Measurements from ENCODE around the gene TNPO3.
A peak's percentile ranks its signal among the peaks of the same experiment; 100 is the strongest.

The TNPO3 gene

DNA sequence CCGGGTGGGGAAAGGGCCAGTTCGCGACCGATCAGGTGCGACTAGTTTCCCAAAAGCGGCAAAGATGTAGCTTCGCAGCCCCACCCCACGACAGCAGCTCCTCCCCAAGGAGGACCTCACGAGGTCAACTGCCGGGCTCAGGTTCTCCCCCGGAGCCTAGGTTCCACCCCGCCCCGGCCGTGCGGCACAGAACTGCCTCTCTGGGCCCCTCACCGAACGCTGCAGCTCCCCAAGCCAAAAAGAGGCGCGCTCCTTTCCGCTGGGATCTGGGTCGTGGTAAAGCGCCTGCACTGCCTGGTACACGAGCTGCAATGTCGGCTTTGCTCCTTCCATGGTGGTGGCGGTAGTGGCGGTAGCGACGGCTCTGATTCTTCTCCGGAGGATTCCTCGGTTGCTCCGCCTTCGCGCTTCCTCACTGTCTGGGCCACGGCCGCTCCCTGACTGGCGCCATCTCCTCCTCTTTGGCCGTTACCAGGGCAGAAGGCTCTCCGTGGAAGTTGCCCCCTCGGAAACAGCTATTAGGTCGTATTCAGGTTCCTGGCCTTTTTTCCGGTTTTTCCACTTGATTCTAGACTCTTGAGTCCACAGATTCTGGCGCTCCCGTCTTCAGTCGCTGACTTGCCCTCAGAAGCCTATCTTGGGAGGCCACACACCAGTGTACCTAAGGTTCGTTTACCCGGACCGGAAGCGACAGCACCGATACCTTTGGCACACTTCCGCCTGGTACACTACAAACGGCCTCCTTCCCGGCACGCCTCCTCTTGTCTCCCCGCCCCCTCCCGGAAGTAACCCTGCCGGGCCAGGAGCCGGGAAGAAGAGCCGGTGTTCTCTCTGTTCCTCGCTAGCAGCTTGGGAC is at the start of gene TNPO3:
TSS of gene TNPO3 (minus strand) at position 674 of the 856 bp plus-strand sequence. CDS start at position 333, 341 bp downstream.
- DNase-seq = peak; percentile 92

DNA sequence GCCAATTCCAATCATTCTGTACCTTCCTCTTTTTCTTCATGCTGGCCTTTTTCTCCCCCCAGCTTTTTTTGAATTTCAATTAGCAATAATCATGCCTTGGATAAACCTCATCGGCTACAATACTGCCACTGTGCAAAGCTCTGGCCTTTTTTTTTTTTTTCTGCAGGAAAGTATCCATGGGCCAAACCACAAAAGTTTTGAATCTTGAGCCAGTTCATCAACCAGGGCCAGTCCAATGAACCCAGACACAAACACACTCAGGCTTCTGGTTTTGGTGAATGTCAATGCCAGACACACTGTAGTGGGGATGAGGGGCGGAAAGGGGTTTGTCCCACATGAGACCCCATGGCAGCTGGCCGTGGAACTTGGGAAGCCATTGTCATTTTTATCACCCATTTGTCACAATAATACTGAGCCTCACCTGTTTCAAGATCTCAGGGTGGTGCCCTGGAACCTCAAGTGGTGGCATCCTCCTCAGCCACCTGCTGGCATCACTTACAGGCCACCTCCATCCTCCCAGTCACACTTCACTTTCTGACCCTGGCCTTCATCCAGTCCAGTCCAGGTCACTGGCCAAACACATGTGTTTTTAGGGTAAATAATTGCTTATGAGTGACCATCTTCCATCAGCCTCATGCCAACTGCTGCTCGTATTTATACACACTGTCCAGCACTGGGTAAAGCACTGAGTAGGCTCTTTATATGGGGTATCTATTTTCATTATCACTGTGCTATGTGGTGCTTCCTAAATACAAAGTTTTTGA is 48.8 kb upstream of the TNPO3 start:
- DNase-seq = no peak

DNA sequence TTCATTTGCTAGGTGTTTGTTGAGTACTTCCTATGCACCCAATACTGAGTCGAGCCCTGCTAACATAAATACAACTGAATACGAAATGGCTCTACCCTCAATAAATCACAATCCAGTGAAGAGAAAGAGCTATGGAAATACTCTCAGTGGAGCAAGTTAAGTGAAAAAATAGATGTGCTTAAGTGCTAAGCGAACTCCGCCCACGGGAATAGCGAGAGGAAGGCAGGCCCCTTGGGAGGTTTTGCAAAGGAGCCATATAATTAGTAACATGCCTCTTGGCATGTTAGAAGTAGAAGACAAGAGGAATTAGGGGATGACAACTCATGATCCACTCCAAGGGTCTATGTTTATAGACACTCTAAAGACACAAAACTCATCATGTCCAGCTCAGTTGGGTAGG is 46.8 kb upstream of the TNPO3 start:
- DNase-seq = no peak

DNA sequence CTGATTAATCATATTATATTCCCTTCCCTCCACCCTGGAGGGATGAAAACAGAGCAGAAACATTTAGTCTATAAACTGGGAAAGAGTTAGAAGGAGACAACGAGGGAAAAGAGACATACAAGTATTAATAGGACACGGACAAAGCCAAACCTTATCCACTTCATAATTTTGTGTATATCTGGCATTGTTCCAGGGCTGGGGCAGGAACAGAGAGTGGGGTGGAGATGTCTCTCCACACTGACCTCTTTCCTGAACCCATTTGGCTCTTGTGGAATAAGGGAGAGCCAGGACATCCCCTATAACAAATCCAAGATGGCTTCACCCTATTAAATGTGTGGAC is 45.9 kb upstream of the TNPO3 start:
- no peak for DNase-seq

DNA sequence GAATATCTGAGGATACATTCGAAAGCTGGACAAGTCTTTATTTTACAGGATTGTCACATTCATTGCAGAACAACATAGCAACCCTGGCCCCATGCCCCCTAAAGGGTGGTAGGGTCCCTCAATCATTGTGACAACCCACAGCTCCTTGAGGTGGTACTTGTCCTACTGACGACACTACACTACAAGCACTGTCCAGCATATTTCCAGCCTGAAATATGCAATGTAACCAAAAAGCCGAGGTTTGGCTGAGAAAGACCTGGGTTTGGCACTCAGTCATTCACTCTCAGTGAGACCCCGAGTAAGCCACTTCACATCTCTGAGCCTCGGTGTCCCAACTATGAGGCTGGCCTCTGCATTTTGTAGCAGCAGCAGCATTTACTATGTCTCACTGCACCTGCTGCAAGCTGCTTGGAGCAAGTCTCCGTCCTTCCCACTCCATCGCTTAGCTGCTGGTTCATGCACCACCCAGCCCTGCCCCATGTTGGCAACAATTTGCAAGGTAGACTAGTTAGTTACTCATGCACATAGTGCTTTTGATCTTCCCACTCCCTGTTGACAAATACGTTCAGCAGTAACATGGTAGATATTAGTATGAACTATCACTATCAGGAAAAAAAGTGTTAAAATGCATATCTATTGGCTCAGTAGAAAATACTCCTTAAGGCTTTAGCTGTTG is 43.6 kb upstream of the TNPO3 start:
- DNase-seq = no peak

DNA sequence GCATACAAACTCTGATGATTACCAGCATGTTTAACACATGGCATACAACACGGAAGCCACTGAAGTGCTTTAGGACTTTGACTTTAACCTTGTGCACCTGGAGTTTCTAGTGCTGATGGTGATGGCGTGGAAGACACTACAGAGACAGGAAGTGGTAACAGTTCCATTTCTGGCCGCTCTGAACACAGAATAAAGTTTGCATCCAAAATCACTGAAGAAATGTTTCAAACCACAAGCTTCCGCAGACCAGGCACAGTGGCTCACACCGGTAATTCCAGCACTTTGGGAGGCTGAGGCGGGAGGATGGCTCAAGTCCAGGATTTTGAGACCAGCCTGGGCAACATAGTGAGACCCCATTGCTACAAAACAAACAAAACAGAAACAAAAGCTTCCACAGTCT is 40.3 kb upstream of the TNPO3 start:
- DNase-seq = no peak

DNA sequence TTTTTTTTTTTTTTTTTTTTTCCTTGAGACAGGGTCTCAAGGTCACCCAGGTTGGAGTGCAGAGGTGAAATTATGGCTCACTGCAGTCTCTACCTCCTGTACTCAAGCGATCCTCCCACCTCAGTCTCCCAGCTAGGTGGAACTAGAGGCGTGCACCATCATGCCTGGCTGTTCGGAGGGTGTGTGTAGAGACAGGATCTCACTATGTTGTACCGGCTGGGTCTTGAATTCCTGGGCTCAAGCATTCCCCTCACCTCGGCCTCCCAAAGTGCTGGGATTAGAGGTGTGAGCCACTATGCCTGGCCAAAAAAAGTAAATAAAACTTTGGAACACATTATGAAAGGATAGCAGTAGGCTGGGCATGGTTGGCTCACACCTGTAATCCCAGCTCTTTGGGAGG is 39.6 kb upstream of the TNPO3 start:
- no peak for DNase-seq

DNA sequence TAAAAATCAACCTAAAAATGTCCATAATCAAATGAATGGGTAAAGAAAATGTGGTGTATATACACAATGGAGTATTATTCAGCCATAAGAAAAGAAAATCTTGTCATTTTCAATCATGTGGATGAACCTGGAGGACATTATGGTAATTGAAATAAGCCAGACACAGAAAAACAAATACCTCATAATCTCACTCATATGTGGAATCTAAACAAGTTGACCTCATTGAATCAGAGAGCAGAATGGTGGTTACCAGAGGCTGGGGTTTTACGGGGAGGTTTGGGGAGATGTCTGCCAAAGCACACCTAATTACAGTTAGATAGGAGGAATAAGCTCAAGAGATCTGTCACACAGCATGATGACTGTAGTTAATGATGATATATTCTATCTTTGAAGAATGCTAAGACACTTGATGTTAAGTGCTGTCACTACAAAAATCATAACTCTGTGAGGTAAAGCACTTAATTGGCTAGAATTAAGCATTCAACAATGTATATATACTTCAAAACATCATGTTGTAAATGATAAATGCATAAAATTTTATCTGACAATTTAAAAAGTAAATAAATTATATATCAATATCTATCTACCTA is 39.1 kb upstream of the TNPO3 start:
- DNase-seq = no peak

DNA sequence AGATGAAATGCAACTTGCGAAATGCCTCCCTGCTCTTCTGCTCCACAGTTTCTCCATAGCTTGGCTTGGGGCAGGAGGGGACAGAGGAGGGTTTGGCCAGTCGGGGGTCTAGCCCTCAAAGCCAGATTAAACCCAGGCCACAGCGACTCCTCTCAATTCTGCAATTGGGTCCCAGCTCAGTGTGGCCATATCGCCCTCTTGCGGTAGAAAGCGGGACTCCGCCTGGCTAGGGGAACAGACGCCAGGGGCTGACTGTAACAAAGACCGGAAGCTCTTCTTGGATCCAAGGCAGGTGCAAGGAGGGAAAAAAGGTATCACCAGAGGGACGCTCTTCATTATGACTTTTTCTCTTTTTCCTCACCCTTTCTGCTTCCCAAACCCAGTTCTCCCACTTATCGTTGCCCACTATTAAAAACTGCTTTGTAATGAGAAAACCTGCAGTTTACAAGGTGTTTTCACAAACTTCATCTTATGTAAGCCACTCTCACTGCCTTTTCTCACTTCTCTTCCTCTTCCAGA is 36.6 kb upstream of the TNPO3 start:
- DNase-seq = peak; percentile 65

DNA sequence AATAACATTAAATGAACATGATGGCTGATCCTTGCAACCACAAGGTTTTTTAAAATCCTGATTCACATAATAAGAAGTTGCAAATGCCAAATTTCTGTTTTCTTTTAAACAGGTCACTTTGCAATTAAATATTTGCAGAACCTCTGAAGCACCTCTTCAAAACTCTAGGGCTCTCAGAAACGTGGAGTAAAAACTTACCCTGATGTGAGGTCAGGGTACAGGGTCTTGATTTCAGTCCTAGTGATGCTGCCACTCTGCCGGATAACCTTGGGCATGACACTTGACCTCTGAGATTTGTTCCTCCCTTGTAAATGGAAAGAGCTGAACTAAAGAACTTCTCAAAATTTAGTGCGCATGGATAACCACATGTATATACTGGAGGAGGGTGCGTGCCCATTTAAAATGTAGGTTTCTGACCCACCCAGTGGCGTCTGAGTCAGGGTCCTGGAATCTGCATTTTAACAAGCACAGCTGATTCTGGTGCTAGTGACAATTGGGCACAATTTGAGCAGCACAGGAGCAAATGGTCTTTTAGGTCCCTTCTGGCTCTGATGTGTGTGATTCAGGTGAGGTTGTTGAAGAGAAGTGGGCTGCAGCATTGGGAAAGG is 35.5 kb upstream of the TNPO3 start:
- DNase-seq = no peak

DNA sequence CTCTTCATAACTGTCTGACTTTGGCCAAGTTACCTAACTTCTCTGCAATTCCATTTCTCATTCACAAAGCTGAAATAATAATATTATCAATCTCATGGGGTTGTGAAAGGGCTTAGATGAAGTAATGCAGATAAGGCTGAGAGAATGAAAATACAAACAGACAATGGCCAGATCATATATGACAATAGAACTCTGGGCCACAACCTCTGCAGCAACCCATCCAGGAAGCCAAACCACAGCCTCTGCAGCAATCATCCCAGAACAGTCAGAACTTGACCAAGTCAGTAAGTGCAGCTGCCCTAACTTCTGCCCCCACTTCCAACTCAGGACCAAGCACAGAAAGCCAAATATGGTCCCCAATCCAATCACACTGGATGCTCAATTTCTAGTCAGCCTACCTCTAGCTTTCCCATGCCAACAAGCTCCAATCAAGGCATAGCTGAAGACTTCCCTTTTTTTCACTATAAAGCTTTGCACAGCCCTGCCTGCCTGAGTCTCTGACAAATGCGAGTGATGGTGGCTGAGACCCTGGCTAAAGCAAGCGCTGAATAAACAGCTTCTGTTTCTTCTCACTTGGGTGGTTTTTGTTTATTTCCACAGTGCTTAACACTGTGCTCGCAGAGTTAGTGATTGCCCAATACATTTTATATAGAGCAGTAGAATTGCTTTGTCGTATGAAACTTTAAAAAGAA is 34.8 kb upstream of the TNPO3 start:
- no peak for DNase-seq

DNA sequence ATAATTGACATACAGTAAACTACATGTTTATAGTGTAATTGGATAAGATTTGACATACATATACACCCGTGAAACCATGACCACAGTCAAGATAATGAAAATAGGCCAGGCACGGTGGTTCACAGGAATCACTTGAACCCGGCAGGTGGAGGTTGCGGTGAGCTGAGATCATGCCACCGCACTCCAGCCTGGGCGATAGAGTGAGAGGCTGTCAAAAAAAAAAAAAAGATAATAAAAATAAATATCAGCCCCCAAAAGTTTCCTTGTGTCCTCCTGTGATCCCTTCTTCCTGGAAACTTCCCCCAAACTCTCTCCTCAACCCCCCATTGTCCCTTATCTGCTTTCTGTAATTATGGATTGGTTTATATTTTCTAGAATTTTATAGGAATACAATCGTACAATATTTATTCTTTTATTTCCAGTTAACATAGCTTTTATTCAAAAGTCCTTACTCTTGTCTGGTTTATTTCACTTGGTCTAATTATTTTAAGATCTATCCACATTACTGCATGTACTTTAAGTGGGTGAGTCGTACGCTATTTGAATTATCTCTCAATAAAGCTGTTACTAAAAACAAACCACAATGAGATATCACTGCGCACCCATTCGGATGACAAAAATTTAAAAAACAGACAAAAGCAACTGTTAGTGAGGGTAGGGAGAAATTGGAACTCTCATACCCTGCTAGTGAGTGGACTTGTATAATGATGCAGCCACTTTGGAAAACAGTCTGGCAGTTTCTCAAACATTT is 30.1 kb upstream of the TNPO3 start:
- DNase-seq = no peak

DNA sequence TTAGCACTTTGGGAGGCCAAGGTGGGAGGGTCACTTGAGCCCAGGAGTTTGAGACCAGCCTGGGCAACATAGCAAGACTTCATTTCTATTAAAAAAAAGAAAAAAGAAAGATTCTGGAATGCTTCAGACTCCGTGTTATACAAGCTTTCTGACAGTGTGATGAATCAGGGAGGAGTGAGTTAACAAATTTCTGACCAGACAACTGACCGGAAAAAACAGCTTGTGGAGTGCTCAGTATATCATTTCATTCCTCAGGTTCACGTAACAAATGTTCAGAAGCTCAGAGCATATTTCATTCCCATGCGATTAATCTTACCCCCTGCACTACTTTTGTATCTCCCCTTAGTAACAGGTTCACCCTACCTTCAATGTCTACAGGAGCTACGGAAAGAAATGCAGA is 28.6 kb upstream of the TNPO3 start:
- no peak for DNase-seq

DNA sequence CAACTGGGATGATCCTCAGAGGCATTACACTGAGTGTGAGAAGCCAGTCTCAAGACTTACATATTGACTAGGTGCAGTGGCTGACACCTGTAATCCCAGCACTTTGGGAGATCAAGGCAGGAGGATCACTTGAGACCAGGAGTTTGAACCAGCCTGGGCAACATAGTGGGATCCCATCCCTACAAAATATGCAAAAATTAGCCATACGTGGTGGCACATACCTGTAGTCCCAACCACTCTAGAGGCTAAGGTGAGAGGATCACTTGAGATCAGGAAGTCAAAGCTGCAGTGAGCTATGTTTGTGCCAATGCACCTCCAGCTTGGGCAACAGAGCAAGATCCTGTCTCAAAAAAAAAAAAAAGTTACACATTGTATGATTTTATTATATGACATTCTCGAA is 23.5 kb upstream of the TNPO3 start:
- no peak for DNase-seq

DNA sequence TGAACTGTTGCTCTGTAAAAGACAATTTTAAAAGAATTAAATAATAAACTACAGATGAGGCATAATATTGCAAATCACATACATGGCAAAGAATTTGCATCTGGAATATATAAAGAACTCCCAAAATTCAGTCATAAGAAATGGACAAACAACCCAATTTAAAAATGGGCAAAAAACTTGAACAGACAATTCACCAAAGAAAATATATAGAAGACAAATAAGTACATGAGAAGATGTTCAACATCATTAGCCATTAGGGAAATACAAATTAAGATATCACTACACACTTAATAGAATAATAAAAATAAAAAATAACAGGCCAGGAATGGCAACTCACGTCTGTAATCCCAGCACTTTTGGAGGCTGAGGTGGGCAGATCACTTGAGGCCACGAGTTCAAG is 22.0 kb upstream of the TNPO3 start:
- no peak for DNase-seq

DNA sequence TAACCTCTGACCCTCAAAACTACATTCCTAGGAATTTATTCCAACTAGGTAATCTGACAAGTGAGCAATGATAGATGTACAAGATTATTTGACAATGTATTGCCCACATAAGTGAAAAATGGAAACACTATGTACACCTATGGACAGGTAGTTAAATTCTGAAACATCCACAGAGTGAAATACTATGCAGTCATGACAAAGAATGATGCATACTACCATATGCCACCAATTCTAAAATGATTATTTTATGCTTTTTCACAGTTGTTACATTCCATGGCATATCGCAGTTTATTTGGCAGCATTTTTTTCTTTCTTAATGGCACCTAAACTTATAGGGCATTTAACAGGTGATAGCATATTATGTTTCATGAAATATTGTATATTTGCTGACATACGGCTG is 20.1 kb upstream of the TNPO3 start:
- DNase-seq = no peak

DNA sequence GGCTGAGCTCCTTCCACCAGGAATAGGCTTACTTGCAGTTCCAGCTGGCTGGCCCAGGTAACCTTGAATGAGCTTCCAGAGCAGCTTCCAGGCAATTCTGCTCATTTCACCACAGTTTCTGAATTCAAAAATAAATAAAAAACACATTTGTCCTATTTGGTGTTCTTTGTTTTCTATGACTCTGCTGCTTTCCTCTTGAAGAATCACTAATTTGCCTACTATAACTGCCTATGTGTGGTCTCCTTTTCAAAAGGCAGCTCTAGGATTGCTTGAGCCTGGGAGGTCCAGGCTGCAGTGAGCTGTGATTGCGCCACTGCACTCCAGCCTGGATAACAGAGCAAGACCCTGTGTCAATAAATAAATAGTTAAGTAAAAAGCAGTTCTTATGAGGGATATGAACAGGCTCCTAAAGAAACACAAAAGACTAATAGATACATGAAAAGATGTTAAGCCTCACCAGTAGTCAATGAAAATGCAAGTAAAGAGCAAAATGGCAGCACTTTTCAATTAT is 19.5 kb upstream of the TNPO3 start:
- DNase-seq = no peak

DNA sequence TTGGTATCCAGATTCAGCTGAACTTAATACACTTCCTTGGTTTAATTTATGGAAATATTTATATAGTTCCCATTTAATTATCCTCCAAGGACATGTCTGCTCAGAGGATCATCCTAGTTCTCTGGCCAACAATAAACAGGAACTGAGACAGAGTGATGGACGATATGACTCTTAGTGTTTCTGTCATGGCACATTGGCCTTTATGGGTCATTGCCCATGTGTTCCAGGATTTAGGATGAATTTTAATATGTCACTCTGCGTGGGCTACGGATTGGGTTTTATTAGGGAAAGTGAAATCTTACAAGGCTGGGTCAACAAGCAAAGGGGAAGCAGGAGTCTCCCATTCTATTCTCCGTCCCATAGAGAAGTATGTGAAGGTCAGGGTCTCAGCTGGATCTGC is 18.8 kb upstream of the TNPO3 start:
- no peak for DNase-seq

DNA sequence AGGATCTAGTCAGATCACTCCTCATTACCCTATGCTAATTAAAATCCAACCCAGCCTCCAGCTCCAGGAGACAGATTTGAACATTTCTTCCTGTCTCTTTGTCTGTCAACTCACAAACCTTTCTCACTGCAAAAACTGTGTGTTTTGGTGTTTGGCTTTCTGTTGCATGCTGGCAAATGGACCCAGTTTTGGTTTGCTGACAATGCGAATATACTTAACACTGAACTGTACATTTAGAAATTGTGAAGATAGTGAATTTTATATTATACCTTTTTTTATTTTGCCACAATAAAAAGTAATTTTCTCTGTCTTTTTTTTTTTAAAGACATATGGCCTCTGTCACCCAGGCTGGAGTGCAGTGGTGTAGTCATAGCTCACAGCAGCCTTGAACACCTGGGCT is 18.3 kb upstream of the TNPO3 start:
- DNase-seq = no peak

DNA sequence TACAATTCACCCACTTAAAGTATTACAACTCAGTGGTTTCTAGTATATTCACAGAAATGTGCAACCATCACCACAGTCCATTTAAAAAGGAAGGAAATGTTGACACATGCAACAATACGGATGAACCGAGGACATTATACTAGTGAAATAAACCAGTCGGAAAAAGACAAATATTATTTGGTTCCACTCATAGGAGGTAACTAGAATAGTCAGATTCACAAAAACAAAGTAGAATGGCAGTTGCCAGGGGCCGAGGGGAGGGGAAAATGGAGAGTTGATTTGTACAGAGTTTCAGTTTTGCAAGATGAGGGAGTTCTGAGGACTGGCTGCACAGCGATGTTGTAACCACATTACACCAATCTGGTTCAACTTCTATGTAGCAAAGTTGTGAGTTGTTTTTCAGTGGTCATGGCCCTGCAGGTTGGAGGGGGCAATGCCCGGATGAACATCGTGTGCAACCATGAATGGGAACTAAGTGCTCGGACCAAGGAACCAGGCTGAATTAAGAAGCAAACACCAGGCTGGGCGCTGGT is 17.6 kb upstream of the TNPO3 start:
- no peak for DNase-seq

DNA sequence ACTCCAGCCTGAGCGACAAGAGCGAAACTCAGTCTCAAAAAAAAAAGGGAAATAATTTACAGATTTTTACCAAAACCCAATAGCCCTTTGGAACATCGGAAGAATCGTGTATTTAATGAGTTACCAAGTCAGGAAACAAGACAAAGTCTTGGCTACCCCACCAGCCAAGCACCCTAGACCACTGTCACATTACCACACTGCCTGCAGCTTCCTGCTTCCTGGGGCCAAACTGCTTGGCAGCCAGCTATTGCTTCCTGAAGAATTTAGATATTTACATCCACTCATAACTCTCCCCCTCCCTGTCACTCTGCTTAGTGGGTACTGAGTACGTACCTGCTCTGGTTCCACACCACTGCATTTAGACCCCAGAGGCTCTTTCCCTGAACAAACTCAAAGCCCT is 14.1 kb upstream of the TNPO3 start:
- no peak for DNase-seq

Data from EL (cell line).